Right ventricle myocardium inferior (tissue), 1 donor: Measurements from ENCODE around the gene ABLIM2. TPM values are rescaled to one million over a fixed set of nuclear protein-coding genes. Genes with fewer than 3 reads are reported as not detected.
"Not testable (repeated sequence)": the region's sequence is repeated elsewhere in the genome, so short reads cannot be mapped to it uniquely, and the experiment has no call there.

Source experiments
- ATAC-seq: fragments of 200-7000 bp; cut with Tn5 transposase; one replicate; pipeline ENCODE4 v1.9.1; 2020; ENCODE audit warnings: mild to moderate bottlenecking, moderate library complexity
- DNase-seq: peaks from one replicate; pipeline ENCODE4 v3.0.0; 2021; ENCODE audit errors: missing footprints
- intact Hi-C: fragments of 100-400 bp; cut with DNase I; formaldehyde crosslinking; loops from one replicate; pipeline ENCODE4 v1.11.0; 2022
- microRNA-seq: library from miRNA; unstranded; fragments of <30 nt; microRNA quantifications from one replicate; pipeline ENCODE4 v1.2.0, GENCODE V29; 2020
- total RNA-seq: library from RNA; stranded (reverse); fragmentation: NEBNext Ultra II Directional; extraction: Animal tissue kit (Norgen Biotek cat#: 25700); gene quantifications from one replicate; pipeline ENCODE4 v1.2.1, GENCODE V29; 2021
- donor health status: DM: no; HTN: yes; CAD: no; lungs with severe emphysema.

ABLIM2 gene
- total RNA-seq, 1 donor from 2014 or later, result 24.9 TPM

- no peak for ATAC-seq
- intact Hi-C loops, result no loop called here
- no peak for DNase-seq
These were observed 224.7 kb downstream of the ABLIM2 start for GRCh38 chr4:7933651-7934510.

GRCh38 chr4:7932287-7932686 is 226.3 kb downstream of the ABLIM2 start:
- no peak for DNase-seq
- intact Hi-C loops, result no loop called here
- no peak for ATAC-seq

GRCh38 chr4:7929118-7929951 is 229.3 kb downstream of the ABLIM2 start:
- intact Hi-C loops, result no loop called here
- no peak for DNase-seq
- peak; percentile 41 for ATAC-seq

GRCh38 chr4:7928711-7929110 is 229.9 kb downstream of the ABLIM2 start:
- no peak for ATAC-seq
- intact Hi-C loops, result no loop called here

GRCh38 chr4:7926822-7927221 is 231.8 kb downstream of the ABLIM2 start:
- intact Hi-C loops, result no loop called here
- DNase-seq (no peak), ATAC-seq (no peak)

More at GRCh38 chr4:7928711-7929110, 229.9 kb downstream of the ABLIM2 start:
- DNase-seq, result no peak

- DNase-seq, result no peak
- intact Hi-C loops, result no loop called here
- ATAC-seq, result no peak
These were observed 234.0 kb downstream of the ABLIM2 start for GRCh38 chr4:7924570-7924969.

- DNase-seq (no peak), ATAC-seq (no peak)
- intact Hi-C loops, result no loop called here
These were observed 234.4 kb downstream of the ABLIM2 start for GRCh38 chr4:7924163-7924562.

GRCh38 chr4:7922466-7922865 is 236.1 kb downstream of the ABLIM2 start:
- DNase-seq (no peak), ATAC-seq (no peak)
- intact Hi-C loops, result no loop called here

GRCh38 chr4:7918981-7919380 is 239.6 kb downstream of the ABLIM2 start:
- ATAC-seq (no peak), DNase-seq (no peak)
- intact Hi-C loops, result no loop called here

- intact Hi-C loops, DNase-seq, ATAC-seq: not testable (repeated sequence)
These were observed 240.4 kb downstream of the ABLIM2 start for GRCh38 chr4:7918187-7918586.

GRCh38 chr4:7917669-7918068 is 240.9 kb downstream of the ABLIM2 start:
- DNase-seq (no peak), ATAC-seq (no peak)
- intact Hi-C loops, result no loop called here

- no peak for ATAC-seq
- DNase-seq, result no peak
- intact Hi-C loops, result no loop called here
These were observed 242.8 kb downstream of the ABLIM2 start for GRCh38 chr4:7915875-7916242.

Small RNA genes within 50 kb of the gene (microRNA-seq; reads per million reads assigned to microRNA genes)
- 1,212 reads per million, percentile 85 among the genes with 10 or more reads in this experiment for gene MIR95

Other genes starting within 250 kb of the ABLIM2 start
- gene AFAP1, start 219.0 kb downstream of the ABLIM2 start, total RNA-seq, result 8.0 TPM
- 11.2 TPM for gene SH3TC1, start 40.5 kb upstream of the ABLIM2 start, total RNA-seq
- 131 TPM for gene HTRA3, start 110.9 kb upstream of the ABLIM2 start, total RNA-seq